HuH-7 (cell line): ENCODE results near the gene TCF12.
"Not testable (repeated sequence)": the region's sequence is repeated elsewhere in the genome, so short reads cannot be mapped to it uniquely, and the experiment has no call there.

Experiments used
- DNase-seq: peaks from one replicate; pipeline ENCODE4 v3.0.0; 2011; ENCODE audit warnings: low spot score

Gene TCF12

GRCh38 chr15:56948000-56948763 is 29.7 kb downstream of the TCF12 start:
- no peak for DNase-seq

- DNase-seq = no peak
These were observed 30.3 kb downstream of the TCF12 start for GRCh38 chr15:56948764-56949101.

- no peak for DNase-seq
These were observed 32.5 kb downstream of the TCF12 start for GRCh38 chr15:56950979-56951378.

- no peak for DNase-seq
These were observed 35.3 kb downstream of the TCF12 start for GRCh38 chr15:56953790-56954189.

- not testable (repeated sequence) for DNase-seq
These were observed 36.6 kb downstream of the TCF12 start for GRCh38 chr15:56955011-56955410.

- no peak for DNase-seq
These were observed 38.1 kb downstream of the TCF12 start for GRCh38 chr15:56956538-56956937.

- DNase-seq = peak; percentile 26
These were observed 39.5 kb downstream of the TCF12 start for GRCh38 chr15:56957812-56958406.

GRCh38 chr15:56959318-56959648 is 40.8 kb downstream of the TCF12 start:
- peak; percentile 5 for DNase-seq

- no peak for DNase-seq
These were observed 41.7 kb downstream of the TCF12 start for GRCh38 chr15:56960116-56960515.

- DNase-seq = no peak
These were observed 44.7 kb downstream of the TCF12 start for GRCh38 chr15:56963126-56963525.

- DNase-seq = no peak
These were observed 45.3 kb downstream of the TCF12 start for GRCh38 chr15:56963710-56964109.

GRCh38 chr15:56964182-56964581 is 45.7 kb downstream of the TCF12 start:
- no peak for DNase-seq

- no peak for DNase-seq
These were observed 47.0 kb downstream of the TCF12 start for GRCh38 chr15:56965231-56966013.

- DNase-seq = no peak
These were observed 48.9 kb downstream of the TCF12 start for GRCh38 chr15:56967336-56967735.

- no peak for DNase-seq
These were observed 49.8 kb downstream of the TCF12 start for GRCh38 chr15:56968256-56968655.

- no peak for DNase-seq
These were observed 50.4 kb downstream of the TCF12 start for GRCh38 chr15:56968821-56969220.

GRCh38 chr15:56969265-56969895 is 50.9 kb downstream of the TCF12 start:
- DNase-seq = no peak

GRCh38 chr15:56971571-56971970 is 53.1 kb downstream of the TCF12 start:
- no peak for DNase-seq

- no peak for DNase-seq
These were observed 53.6 kb downstream of the TCF12 start for GRCh38 chr15:56972016-56972415.

- no peak for DNase-seq
These were observed 54.0 kb downstream of the TCF12 start for GRCh38 chr15:56972426-56972825.

GRCh38 chr15:56973463-56973862 is 55.0 kb downstream of the TCF12 start:
- no peak for DNase-seq

GRCh38 chr15:56977232-56977631 is 58.8 kb downstream of the TCF12 start:
- DNase-seq = no peak
